ENCODE data around the gene MBNL1. TPM values are rescaled to one million over a fixed set of nuclear protein-coding genes. Genes with fewer than 3 reads are reported as not detected.
"Not testable (repeated sequence)": the region's sequence is repeated elsewhere in the genome, so short reads cannot be mapped to it uniquely, and the experiment has no call there.

Gene MBNL1
- total RNA-seq, 2 donors from 2014 or later = 641 to 725 TPM

DNA sequence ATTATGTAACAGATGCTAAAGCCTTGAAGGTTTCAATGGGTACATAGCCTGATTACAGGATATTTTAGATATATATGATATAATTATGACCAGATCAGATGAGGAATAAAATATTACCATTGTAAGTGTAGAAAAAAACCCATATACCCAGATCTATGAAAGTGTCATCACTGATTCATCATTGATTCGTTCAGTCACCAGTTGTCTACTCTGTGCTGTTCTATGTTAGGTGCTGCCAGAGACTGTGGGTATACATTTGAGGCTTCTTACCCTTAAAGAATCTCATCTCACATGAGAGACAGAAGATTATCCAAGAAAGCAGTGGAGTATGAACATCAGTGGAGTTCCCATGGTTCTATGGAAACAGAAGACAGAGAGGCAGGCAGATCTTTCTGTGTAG is 92.2 kb downstream of the MBNL1 start:
- Mint-ChIP-seq H3K27ac (peak overlapping the region; percentile 96), H3K27me3 (no peaks in the 10 kb centered on the region), H3K4me3 (no peak overlapping the region), H3K36me3 (ENCODE audit: low read depth) (peaks cover 12% of the 10 kb centered on the region), H3K4me1 (peaks cover 53% of the 10 kb centered on the region)
- ATAC-seq (no peak), DNase-seq (no peak)
- H3K9me3 ChIP-seq (ENCODE audit: control insufficient read depth, low read length, poor library complexity, severe bottlenecking) = no peaks in the 10 kb centered on the region

DNA sequence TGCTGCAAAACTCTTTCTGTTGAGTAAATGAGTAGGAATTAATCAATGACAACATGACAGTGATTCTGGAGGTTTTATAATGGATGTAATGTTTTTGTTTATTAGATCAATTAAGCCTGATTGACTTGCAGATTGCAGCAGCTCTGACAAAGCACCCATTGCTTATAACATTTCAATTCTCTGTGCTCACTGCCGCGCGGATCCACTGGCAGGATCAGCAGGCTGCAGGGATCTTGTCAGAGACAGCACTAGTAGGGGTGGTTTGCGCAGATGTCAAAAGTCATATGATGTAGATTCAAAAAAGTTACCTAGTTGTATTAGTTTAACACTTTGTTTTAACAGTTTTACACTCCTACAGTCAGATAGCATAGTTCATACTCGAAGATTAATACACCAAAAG is 93.4 kb downstream of the MBNL1 start:
- peak overlapping the region; percentile 64 for H3K27ac Mint-ChIP-seq
- no peak for DNase-seq
- H3K9me3 ChIP-seq (ENCODE audit: control insufficient read depth, low read length, poor library complexity, severe bottlenecking) = no peaks in the 10 kb centered on the region
- H3K27me3 Mint-ChIP-seq = no peaks in the 10 kb centered on the region
- H3K36me3 Mint-ChIP-seq (ENCODE audit: low read depth) = peaks cover 12% of the 10 kb centered on the region
- no peak for ATAC-seq
- no peak overlapping the region for H3K4me3 Mint-ChIP-seq
- H3K4me1 Mint-ChIP-seq = peaks cover 49% of the 10 kb centered on the region

DNA sequence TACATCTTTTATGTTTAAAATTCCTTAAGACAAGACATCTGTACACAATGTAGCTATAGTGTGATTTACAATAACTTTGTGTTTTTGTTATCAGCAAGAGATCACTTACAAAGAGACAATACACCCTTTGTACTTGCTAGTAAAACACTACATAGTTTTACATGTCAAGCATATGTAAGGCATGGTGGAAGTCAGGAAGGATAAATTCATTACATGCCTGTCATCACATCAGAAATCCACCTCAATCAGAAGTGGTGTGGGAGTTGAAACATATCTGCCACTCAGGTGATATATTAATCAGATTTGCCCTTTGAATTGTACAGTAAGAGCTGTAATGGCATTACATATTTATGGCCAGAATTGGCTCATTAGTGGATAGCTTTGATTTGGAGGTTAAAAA is 95.5 kb downstream of the MBNL1 start:
- H3K36me3 Mint-ChIP-seq (ENCODE audit: low read depth) = peaks cover 6% of the 10 kb centered on the region
- no peaks in the 10 kb centered on the region for H3K9me3 ChIP-seq (ENCODE audit: control insufficient read depth, low read length, poor library complexity, severe bottlenecking)
- DNase-seq (no peak), ATAC-seq (peak; percentile 14)
- H3K27me3 Mint-ChIP-seq = no peaks in the 10 kb centered on the region
- H3K4me3 Mint-ChIP-seq = no peak overlapping the region
- H3K4me1 Mint-ChIP-seq = peaks cover 62% of the 10 kb centered on the region
- H3K27ac Mint-ChIP-seq = peak overlapping the region; percentile 81

DNA sequence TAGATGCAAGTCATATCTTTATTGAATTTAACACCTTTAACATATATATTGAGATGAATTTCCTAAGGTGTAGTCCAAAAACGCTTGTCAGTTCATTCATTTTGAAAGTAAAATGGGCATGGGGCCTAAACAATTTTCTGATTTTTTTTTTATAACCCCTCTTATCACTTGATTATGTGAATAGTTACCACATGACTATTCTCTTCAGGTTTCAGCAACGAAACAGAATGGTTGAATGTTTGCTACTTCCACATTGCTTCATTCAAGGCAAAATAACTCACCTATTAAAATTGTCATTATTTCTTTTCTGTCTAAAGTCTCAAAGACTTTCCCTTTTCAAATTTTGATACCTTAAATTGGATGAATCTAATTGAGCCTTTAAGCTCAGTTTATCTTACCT is 96.4 kb downstream of the MBNL1 start:
- no peaks in the 10 kb centered on the region for H3K9me3 ChIP-seq (ENCODE audit: control insufficient read depth, low read length, poor library complexity, severe bottlenecking)
- ATAC-seq (no peak), DNase-seq (no peak)
- Mint-ChIP-seq H3K4me1 (peaks cover 63% of the 10 kb centered on the region), H3K27me3 (no peaks in the 10 kb centered on the region), H3K36me3 (ENCODE audit: low read depth) (peaks cover 6% of the 10 kb centered on the region), H3K4me3 (peak overlapping the region; percentile 21), H3K27ac (peak overlapping the region; percentile 81)

DNA sequence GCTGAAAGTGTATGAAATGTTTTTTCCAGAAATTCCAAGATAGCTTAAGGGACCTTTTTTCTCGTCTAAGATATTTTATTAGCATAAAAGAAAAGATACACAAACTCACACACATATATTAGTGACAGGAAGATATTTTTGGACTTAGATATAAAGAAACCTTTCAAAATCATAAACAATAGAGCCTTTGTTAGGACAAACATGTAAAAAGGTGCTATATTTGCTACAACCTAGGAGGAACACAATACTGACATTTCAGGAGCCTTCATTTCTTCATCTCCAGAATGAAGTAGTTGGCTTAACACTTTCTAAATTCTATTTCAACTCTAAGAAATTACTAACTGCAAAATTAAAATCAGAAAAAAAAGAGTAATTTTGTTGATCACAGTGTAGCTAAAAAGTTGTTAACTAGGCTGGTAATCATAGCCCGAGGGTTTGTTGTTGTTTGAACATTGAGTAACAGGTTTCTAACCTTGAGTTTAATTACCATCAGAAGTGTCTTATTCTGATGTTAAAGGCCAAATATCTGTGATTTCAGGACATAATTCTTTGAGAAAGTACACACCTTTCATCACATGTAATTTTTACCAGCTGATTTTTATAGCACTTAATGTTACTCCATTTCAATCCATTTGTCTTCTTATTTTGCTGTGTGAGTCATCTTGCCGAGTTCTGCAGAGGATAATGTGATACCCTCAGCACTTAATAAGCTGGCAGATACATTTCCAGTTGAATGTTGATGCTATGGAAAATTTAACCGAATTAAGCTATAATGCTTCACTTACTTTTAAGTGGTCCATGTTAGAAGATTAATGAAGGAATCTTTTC is 97.3 kb downstream of the MBNL1 start:
- no peak overlapping the region for H3K4me3 Mint-ChIP-seq
- peaks cover 4% of the 10 kb centered on the region for H3K36me3 Mint-ChIP-seq (ENCODE audit: low read depth)

DNA sequence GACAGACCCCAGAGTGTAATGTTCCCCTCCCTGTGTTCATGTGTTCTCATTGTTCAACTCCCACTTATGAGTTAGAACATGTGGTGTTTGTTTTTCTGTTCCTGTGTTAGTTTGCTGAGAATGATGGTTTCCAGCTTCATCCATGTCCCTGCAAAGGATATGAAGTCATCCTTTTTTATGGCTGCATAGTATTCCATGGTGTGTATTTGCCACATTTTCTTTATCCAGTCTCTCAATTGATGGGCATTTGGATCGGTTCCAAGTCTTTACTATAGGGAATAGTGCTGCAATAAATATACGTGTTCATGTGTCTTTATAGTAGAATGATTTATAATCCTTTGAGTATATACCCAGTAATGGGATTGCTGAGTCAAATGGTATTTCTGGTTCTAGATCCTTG is 98.5 kb downstream of the MBNL1 start:
- not testable (repeated sequence) for DNase-seq; H3K27me3 Mint-ChIP-seq; ATAC-seq; H3K9me3 ChIP-seq (ENCODE audit: control insufficient read depth, low read length, poor library complexity, severe bottlenecking); H3K36me3 Mint-ChIP-seq (ENCODE audit: low read depth); H3K4me3 Mint-ChIP-seq
- H3K27ac Mint-ChIP-seq = peak overlapping the region; percentile 81
- peaks cover 66% of the 10 kb centered on the region for H3K4me1 Mint-ChIP-seq

More for the DNA sequence above, 97.3 kb downstream of the MBNL1 start:
- H3K27ac Mint-ChIP-seq = peak overlapping the region; percentile 81
- DNase-seq = no peak
- no peak for ATAC-seq
- no peaks in the 10 kb centered on the region for H3K27me3 Mint-ChIP-seq
- H3K9me3 ChIP-seq (ENCODE audit: control insufficient read depth, low read length, poor library complexity, severe bottlenecking) = no peaks in the 10 kb centered on the region
- peaks cover 68% of the 10 kb centered on the region for H3K4me1 Mint-ChIP-seq

DNA sequence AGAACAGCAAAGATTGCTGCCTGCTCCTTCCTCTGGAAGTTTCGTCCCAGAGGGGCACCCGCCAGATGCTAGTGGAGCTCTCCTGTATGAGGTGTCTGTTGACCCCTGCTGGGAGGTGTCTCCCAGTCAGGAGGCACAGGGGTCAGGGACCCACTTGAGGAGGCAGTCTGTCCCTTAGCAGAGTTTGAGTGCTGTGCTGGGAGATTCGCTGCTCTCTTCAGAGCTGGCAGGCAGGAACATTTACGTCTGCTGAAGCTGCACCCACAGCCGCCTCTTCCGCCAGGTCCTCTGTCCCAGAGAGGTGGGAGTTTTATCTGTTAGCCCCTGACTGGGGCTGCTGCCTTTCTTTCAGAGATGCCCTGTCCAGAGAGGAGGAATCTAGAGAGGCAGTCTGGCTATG is 103.9 kb downstream of the MBNL1 start:
- not testable (repeated sequence) for DNase-seq; ATAC-seq; H3K9me3 ChIP-seq (ENCODE audit: control insufficient read depth, low read length, poor library complexity, severe bottlenecking); H3K27me3 Mint-ChIP-seq; H3K36me3 Mint-ChIP-seq (ENCODE audit: low read depth)
- peaks cover 67% of the 10 kb centered on the region for H3K4me1 Mint-ChIP-seq
- peak overlapping the region; percentile 72 for H3K27ac Mint-ChIP-seq
- peak overlapping the region; percentile 41 for H3K4me3 Mint-ChIP-seq

DNA sequence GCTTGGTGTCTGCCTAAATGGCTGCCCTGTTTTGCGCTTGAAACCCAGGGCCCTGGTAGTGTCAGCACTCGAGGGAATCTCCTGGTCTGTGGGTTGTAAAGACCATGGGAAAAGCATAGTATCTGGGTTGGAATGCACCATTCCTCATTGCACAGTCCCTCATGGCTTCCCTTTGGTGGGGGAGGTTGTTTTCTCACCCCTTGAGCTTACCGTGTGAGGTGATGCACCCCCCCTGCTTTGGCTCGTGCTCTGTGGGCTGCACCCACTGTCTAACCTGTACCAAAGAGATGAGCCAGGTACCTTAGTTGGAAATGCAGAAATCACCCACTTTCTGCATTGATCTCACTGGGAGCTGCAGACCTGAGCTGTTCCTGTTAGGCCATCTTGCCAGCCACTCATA is 104.7 kb downstream of the MBNL1 start:
- Mint-ChIP-seq H3K27me3 (no peaks in the 10 kb centered on the region), H3K36me3 (ENCODE audit: low read depth) (peaks cover 7% of the 10 kb centered on the region), H3K4me1 (peaks cover 62% of the 10 kb centered on the region), H3K4me3 (peak overlapping the region; percentile 47), H3K27ac (peak overlapping the region; percentile 72)
- ATAC-seq (peak; percentile 35), DNase-seq (no peak)
- no peaks in the 10 kb centered on the region for H3K9me3 ChIP-seq (ENCODE audit: control insufficient read depth, low read length, poor library complexity, severe bottlenecking)

DNA sequence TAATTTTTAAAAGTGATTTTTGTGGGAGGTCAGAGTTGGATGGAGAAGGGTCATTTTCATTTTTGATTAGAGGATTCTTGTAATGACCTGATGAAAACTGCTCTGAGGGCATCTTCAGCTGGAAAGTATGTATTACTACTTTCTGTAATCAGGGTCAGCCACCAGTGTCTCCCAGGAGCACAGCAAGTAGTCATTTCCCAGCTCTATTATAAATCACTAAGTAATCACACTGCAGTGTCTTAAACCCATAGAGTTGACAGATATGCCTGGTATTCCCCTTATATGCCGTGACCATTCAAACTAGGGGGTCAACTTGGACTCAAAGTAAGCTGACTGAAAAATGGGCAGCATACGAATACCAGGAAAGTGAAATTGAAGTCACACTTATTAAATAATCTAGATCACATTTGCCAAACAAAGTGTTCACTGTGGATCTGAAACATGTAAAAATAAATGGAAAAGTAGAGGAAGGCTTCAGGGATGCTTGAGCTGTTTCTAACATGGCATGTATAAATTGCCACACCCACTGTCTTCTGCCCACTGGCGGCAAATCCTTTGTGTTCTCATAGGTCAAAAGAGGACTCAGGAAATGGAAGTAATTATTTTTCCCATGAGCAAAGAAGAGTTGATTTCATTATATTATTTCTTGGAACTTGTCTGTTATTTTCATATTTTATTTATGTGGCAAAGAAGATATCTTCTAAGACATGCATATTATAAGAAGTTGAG is 105.7 kb downstream of the MBNL1 start:
- peaks cover 7% of the 10 kb centered on the region for H3K36me3 Mint-ChIP-seq (ENCODE audit: low read depth)
- no peak for ATAC-seq
- H3K4me1 Mint-ChIP-seq = peaks cover 53% of the 10 kb centered on the region
- H3K27me3 Mint-ChIP-seq = no peaks in the 10 kb centered on the region
- H3K9me3 ChIP-seq (ENCODE audit: control insufficient read depth, low read length, poor library complexity, severe bottlenecking) = no peaks in the 10 kb centered on the region
- peak overlapping the region; percentile 47 for H3K27ac Mint-ChIP-seq
- no peak overlapping the region for H3K4me3 Mint-ChIP-seq
- no peak for DNase-seq

DNA sequence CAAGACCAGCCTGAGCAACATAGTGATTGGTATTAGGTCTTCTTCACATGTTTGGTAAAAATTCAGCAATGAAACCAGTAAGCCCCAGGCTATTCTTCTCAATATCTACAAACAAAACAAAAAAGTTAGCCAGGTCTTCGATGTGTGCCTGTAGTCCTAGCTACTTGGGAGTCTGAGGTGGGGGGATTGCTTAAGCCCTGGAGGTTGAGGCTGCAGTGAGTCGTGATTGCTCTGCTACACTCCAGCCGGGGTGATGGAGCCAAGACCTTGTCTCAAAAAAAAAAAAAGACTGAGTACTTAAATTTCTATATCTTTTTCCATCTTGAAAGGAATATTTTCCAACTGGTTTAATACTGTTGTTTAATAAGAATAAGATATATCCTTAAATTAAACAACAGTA is 106.8 kb downstream of the MBNL1 start:
- peaks cover 49% of the 10 kb centered on the region for H3K4me1 Mint-ChIP-seq
- peaks cover 7% of the 10 kb centered on the region for H3K36me3 Mint-ChIP-seq (ENCODE audit: low read depth)
- peak overlapping the region; percentile 47 for H3K27ac Mint-ChIP-seq
- H3K27me3 Mint-ChIP-seq = no peaks in the 10 kb centered on the region
- H3K4me3 Mint-ChIP-seq = no peak overlapping the region
- no peaks in the 10 kb centered on the region for H3K9me3 ChIP-seq (ENCODE audit: control insufficient read depth, low read length, poor library complexity, severe bottlenecking)
- ATAC-seq = no peak
- DNase-seq = no peak

DNA sequence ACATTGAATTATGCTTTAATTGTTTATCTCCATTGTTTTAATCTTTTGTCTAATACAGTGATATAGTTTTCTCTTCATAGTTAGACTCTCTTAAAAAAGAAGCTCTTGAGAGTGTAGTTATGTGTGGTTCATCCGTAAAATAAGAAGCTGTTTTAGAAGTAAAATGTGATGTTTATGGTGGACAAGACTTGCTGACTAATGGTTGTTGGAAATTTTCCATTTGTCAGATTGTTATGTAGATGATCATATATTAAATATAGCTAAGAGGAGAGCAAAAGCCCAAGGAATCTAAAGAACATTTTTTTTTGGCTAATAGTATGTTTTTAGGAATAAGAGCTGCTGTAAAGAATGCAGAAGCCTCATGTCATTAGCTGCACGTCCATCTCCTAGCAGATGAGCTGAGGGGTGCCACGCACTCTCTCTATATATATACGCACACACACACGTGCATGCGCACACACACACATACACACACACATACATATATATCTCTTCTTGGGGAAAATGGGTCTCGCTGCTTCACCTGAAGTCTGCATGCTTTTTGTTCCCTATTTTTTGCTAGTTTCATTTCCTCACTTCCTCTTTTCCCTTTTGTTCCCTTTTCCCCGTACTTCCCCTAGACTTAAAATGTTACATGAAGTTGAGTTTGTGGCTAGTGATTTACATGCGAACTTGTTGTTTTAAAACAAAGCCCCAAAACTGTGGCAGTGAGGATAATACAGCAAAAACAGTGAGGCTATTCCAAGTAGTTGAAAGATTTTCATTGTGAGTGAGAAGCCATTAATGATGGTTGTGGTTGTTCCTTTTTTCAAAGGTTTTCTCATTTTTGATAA is 107.8 kb downstream of the MBNL1 start:
- Mint-ChIP-seq H3K4me1 (peaks cover 41% of the 10 kb centered on the region), H3K36me3 (ENCODE audit: low read depth) (peaks cover 7% of the 10 kb centered on the region), H3K27ac (peak overlapping the region; percentile 24), H3K4me3 (no peak overlapping the region), H3K27me3 (no peaks in the 10 kb centered on the region)
- ATAC-seq (peak; percentile 66), DNase-seq (no peak)
- no peaks in the 10 kb centered on the region for H3K9me3 ChIP-seq (ENCODE audit: control insufficient read depth, low read length, poor library complexity, severe bottlenecking)

DNA sequence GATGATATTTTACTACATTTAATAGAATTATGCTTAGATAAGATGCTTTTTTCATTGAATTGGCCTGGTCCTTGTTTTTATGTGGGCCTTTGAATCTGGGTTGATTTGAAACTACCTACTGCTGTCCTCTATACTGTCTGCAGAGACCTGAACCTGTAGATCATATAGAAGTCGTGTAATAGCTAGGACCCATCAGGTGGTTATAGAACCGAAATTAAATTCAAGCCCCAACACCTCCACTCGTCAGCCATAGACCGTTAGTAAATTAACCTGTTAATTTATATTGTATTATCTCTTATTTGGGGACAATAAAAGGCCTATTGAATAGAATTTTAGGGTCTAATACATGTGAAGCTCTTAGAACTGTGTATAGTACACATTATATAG is 108.4 kb downstream of the MBNL1 start:
- no peaks in the 10 kb centered on the region for H3K9me3 ChIP-seq (ENCODE audit: control insufficient read depth, low read length, poor library complexity, severe bottlenecking)
- Mint-ChIP-seq H3K4me1 (peaks cover 35% of the 10 kb centered on the region), H3K4me3 (no peak overlapping the region), H3K36me3 (ENCODE audit: low read depth) (peaks cover 3% of the 10 kb centered on the region), H3K27me3 (no peaks in the 10 kb centered on the region), H3K27ac (peak overlapping the region; percentile 24)
- ATAC-seq (no peak), DNase-seq (no peak)

DNA sequence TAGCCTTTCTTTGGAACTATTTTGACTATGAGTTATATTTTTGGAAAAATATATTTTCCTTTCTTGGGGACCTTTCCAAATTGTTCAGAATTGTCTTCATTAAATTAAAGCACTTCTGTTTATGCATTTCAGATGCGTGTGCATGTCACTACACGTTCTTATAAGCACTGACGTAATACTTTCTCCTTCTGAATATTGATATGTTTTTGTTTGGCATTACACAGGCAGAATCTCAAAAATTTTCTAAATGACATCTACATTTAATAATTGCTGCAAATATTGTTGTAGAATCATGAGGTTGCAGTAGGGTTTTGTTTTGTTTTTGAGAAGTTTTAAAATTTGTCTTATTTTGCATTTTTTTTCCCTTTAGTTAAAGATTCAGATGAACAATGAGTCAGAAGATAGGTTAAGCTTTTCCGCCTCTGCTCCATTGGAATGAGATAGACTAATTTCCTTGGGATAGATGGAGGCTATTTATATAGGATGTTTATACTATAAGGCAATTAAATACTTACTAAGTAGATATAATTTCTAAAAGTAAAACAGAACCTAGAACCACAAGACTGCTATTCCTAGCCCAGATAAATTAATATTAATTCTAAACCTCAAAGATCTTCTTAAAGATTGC is 110.8 kb downstream of the MBNL1 start:
- peaks cover 3% of the 10 kb centered on the region for H3K36me3 Mint-ChIP-seq (ENCODE audit: low read depth)
- H3K4me3 Mint-ChIP-seq = peak overlapping the region; percentile 67
- H3K9me3 ChIP-seq (ENCODE audit: control insufficient read depth, low read length, poor library complexity, severe bottlenecking) = no peaks in the 10 kb centered on the region
- peaks cover 32% of the 10 kb centered on the region for H3K4me1 Mint-ChIP-seq
- no peak for ATAC-seq
- no peak for DNase-seq
- peak overlapping the region; percentile 87 for H3K27ac Mint-ChIP-seq
- no peaks in the 10 kb centered on the region for H3K27me3 Mint-ChIP-seq
